Measurements from ENCODE around the gene VDAC1. TPM values are rescaled to one million over a fixed set of nuclear protein-coding genes. Genes with fewer than 3 reads are reported as not detected.

Gene VDAC1
- total RNA-seq, 1 donor from 2014 or later: 489 TPM

GRCh38 chr5:134019636-134020035, 14.9 kb upstream of the VDAC1 start:
- TF ChIP-seq CTCF (IDR thresholded peaks at IDR 0.05; ENCODE audit: insufficient read depth, low read length, severe bottlenecking): no peak
- no peak for FAIRE-seq
- no peak for DNase-seq (ENCODE audit: low read depth)
- H3K27me3 ChIP-seq (ENCODE audit: control insufficient read depth, insufficient read depth, low read length): no peaks in the 10 kb centered on the region
- H3K4me3 ChIP-seq (ENCODE audit: low read depth, low read length): no peak overlapping the region
- H3K36me3 ChIP-seq (ENCODE audit: control insufficient read depth, insufficient read depth, low read length): no peaks in the 10 kb centered on the region

- no peak overlapping the region for H3K4me3 ChIP-seq (ENCODE audit: low read depth, low read length)
- FAIRE-seq: no peak
Measured at GRCh38 chr5:134018986-134019316, 14.2 kb upstream of the VDAC1 start.

DNA sequence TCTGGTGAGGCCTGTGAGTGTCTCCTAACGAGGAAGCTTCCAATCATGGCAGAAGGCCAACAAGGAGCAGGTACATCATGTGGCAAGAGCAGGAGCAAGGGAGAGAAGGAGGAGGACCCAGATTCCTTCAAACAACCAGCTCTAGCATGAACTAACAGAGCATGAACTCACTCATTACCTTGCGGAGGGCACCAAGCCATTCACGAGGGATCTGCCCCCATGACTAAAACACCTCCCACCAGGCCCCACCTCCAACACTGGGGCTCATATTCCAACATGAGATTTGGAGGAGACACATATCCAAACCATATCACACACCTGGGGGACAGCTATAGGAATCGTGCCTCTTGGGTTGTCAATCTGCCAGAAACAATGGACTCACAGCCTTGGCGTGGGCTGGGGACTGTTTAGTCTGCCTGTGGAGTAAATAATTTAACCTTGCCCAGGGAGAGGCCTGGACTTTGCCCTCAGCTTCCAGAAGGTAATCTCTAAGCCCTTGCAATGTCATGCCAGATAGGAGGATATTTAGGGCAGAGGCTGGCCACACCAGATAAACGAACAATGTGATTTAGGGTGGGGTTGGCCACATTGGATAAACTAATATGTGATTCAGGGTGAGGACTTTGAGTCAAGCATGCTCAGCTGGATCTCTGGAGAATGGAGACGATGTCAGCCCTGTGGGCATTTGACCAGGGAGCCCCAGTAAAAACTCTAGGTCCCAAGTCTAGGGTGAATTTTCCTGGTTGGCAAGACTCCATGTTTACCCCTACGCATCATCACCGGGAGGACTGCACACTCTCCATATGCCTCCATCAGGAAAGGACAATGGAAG, 13.6 kb upstream of the VDAC1 start:
- peak; percentile 23 for FAIRE-seq
- H3K27me3 ChIP-seq (ENCODE audit: control insufficient read depth, insufficient read depth, low read length): no peaks in the 10 kb centered on the region
- TF ChIP-seq CTCF (IDR thresholded peaks at IDR 0.05; ENCODE audit: insufficient read depth, low read length, severe bottlenecking): no peak
- DNase-seq (ENCODE audit: low read depth): peak; percentile 33
- H3K36me3 ChIP-seq (ENCODE audit: control insufficient read depth, insufficient read depth, low read length): no peaks in the 10 kb centered on the region
- no peak overlapping the region for H3K4me3 ChIP-seq (ENCODE audit: low read depth, low read length)

More at GRCh38 chr5:134018986-134019316, 14.2 kb upstream of the VDAC1 start:
- Histone ChIP-seq H3K36me3 (ENCODE audit: control insufficient read depth, insufficient read depth, low read length) (no peaks in the 10 kb centered on the region), H3K27me3 (ENCODE audit: control insufficient read depth, insufficient read depth, low read length) (no peaks in the 10 kb centered on the region)
- no peak for TF ChIP-seq CTCF (IDR thresholded peaks at IDR 0.05; ENCODE audit: insufficient read depth, low read length, severe bottlenecking)
- DNase-seq (ENCODE audit: low read depth): no peak

DNA sequence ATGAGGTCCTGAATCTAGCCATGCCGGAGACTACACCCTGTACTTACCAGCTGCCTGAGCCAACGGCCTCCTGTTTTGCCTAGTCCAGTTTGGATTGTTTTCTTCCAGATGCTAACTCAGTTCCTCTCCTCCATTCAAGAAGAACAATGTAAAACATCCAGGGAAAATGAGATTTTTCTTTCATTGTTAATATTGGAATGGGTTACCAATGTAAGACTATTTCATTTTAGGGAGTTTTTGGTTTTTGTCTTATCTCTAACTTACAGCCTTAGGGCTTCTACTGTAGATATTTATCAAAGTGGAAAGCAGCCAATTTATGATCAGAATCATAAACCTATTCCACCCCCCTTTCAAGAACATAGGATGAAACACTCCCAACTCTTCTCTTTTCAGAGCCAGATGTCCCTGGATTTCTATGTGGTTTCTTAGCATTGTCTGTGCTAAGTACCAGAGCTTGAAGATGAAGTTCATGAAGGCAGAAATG, 3.5 kb upstream of the VDAC1 start:
- no peak overlapping the region for H3K4me3 ChIP-seq (ENCODE audit: low read depth, low read length)
- no peak for DNase-seq (ENCODE audit: low read depth)
- TF ChIP-seq CTCF (IDR thresholded peaks at IDR 0.05; ENCODE audit: insufficient read depth, low read length, severe bottlenecking): no peak
- FAIRE-seq: no peak
- H3K27me3 ChIP-seq (ENCODE audit: control insufficient read depth, insufficient read depth, low read length): no peaks in the 10 kb centered on the region
- H3K36me3 ChIP-seq (ENCODE audit: control insufficient read depth, insufficient read depth, low read length): no peaks in the 10 kb centered on the region

- DNase-seq (ENCODE audit: low read depth): no peak
- no peak for TF ChIP-seq CTCF (IDR thresholded peaks at IDR 0.05; ENCODE audit: insufficient read depth, low read length, severe bottlenecking)
- no peaks in the 10 kb centered on the region for H3K27me3 ChIP-seq (ENCODE audit: control insufficient read depth, insufficient read depth, low read length)
- H3K4me3 ChIP-seq (ENCODE audit: low read depth, low read length): no peak overlapping the region
- H3K36me3 ChIP-seq (ENCODE audit: control insufficient read depth, insufficient read depth, low read length): no peaks in the 10 kb centered on the region
- no peak for FAIRE-seq
Measured at GRCh38 chr5:134007581-134008265, 2.9 kb upstream of the VDAC1 start.
